GM12878 (cell line): ENCODE measurements around the gene RUNDC3A. TPM values are rescaled to one million over a fixed set of nuclear protein-coding genes. Genes with fewer than 3 reads are reported as not detected.

Source experiments
- BCLAF1 ChIP-seq: fragments of 450-650 bp; IDR thresholded peaks from 2 replicates; pipeline ENCODE4 v1.6.1; 2017; ENCODE audit warnings: antibody characterized with exemption, mild to moderate bottlenecking, moderate library complexity
- CHD1 ChIP-seq: IDR thresholded peaks from 2 replicates; pipeline ENCODE4 v1.6.1; 2012; ENCODE audit warnings: low read depth, low read length, improper control_type of control experiment
- CUX1 ChIP-seq: IDR thresholded peaks from 2 replicates; pipeline ENCODE4 v1.6.1; 2012; ENCODE audit warnings: improper control_type of control experiment, low read depth, low read length; ENCODE audit not compliant: insufficient replicate concordance
- DPF2 ChIP-seq: fragments of 450-650 bp; IDR thresholded peaks from 2 replicates; pipeline ENCODE4 v1.6.1; 2017; ENCODE audit warnings: mild to moderate bottlenecking
- IKZF2 ChIP-seq, 2 experiments: fragments of 450-650 bp; IDR thresholded peaks; 2 replicates each; pipeline ENCODE4 v1.6.1; 2017; ENCODE audit warnings: mild to moderate bottlenecking in 2 of 2, moderate library complexity in 2 of 2
- LARP7 ChIP-seq: fragments of 450-650 bp; IDR thresholded peaks from 2 replicates; pipeline ENCODE4 v1.6.1; 2017; ENCODE audit warnings: mild to moderate bottlenecking
- MTA2 ChIP-seq: fragments of 450-650 bp; IDR thresholded peaks from 2 replicates; pipeline ENCODE4 v1.6.1; 2016; ENCODE audit warnings: low read depth, mild to moderate bottlenecking, moderate library complexity
- NFXL1 ChIP-seq: fragments of 450-650 bp; IDR thresholded peaks from 2 replicates; pipeline ENCODE4 v1.6.1; 2017; ENCODE audit warnings: antibody characterized with exemption, mild to moderate bottlenecking, borderline replicate concordance
- PML ChIP-seq: IDR thresholded peaks from 2 replicates; pipeline ENCODE4 v1.6.1; 2012; ENCODE audit warnings: low read length, inconsistent platforms
- RUNX3 ChIP-seq: IDR thresholded peaks from 2 replicates; pipeline ENCODE4 v1.6.1; 2012; ENCODE audit warnings: low read length, inconsistent platforms
- SP1 ChIP-seq: IDR thresholded peaks from one replicate; pipeline ENCODE4 v1.6.1; 2011; ENCODE audit warnings: low read depth, low read length
- SUPT20H ChIP-seq: IDR thresholded peaks from 2 replicates; pipeline ENCODE4 v1.6.1; 2011; ENCODE audit warnings: low read depth, mild to moderate bottlenecking, low read length, moderate library complexity, borderline replicate concordance; ENCODE audit not compliant: control insufficient read depth
- SUZ12 ChIP-seq: fragments of 200-600 bp; sonication (generic); IDR thresholded peaks from one replicate; pipeline ENCODE4 v1.6.1; 2018; ENCODE audit warnings: antibody characterized with exemption, mild to moderate bottlenecking; ENCODE audit not compliant: unreplicated experiment
- ZBTB33 ChIP-seq: fragments of 450-650 bp; IDR thresholded peaks from 2 replicates; pipeline ENCODE4 v1.6.1; 2017; ENCODE audit warnings: mild to moderate bottlenecking
- ZBTB4 ChIP-seq: fragments of 450-650 bp; formaldehyde crosslinking; IDR thresholded peaks from 2 replicates; pipeline ENCODE4 v1.4.0; 2022; ENCODE audit warnings: mild to moderate bottlenecking, moderate library complexity
- ZSCAN29 ChIP-seq: fragments of 450-650 bp; IDR thresholded peaks from 2 replicates; pipeline ENCODE4 v1.6.1; 2017; ENCODE audit warnings: mild to moderate bottlenecking, moderate library complexity
- polyA plus RNA-seq, 11 experiments: library from polyadenylated mRNA; depleted of rRNA in 4 of 11; unstranded in 6 of 11; stranded (reverse) in 5 of 11; fragments of >200 nt; fragmentation: Nextera tagmentation in 4 of 11; fragmentation: Illumina TruSeq in 1 of 11; extraction: Ambion mirVana in 4 of 11; extraction: Trizol in 1 of 11; gene quantifications; 1 replicate in 1 of 11; 2 replicates in 10 of 11; pipeline versions ENCODE4 v1.2.1 to v1.2.3, GENCODE V29; 2011 to 2016; ENCODE audit warnings: inconsistent platforms in 2 of 11, missing spikeins in 2 of 11, low read depth in 1 of 11
- total RNA-seq, 4 experiments: library from RNA; depleted of rRNA in 3 of 4; stranded (reverse); fragments of >200 nt in 3 of 4; fragmentation: Illumina TruSeq in 1 of 4; extraction: Trizol in 1 of 4; gene quantifications; 2 replicates each; pipeline versions ENCODE4 v1.2.1 to v1.2.3, GENCODE V29; 2013 to 2021

Gene RUNDC3A
- total and polyA plus RNA-seq, 10 of the 15 experiments (the other 5 are each of a cell fraction or from before 2014, with no cell fraction given), result 0.07 to 0.17 TPM; not detected in 8

- TF ChIP-seq ZBTB33 (no peak), ZBTB4 (CRISPR knock-in tag) (no peak), SUZ12 (no peak), SUPT20H (no peak), MTA2 (no peak), PML (no peak), CUX1 (no peak), RUNX3 (peak; percentile 39), BCLAF1 (no peak), LARP7 (peak; percentile 87), DPF2 (peak; percentile 77), ZSCAN29 (no peak; the same call in 1 of the 2 replicates), SP1 (peak; percentile 91), CHD1 (no peak), NFXL1 (0 out of 2 replicates have a peak, but pooled peaks have one; percentile 57), IKZF2 (IDR thresholded peaks at IDR 0.05) (peak in 1 of 2 experiments; percentile 6; a peak in 1 of 4 replicates)
These were observed 16.3 kb downstream of the RUNDC3A start, which contains the start of gene SLC25A39 (continued) for GRCh38 chr17:44324571-44325275.
